ENCODE results near the gene CCDC97.

GRCh38 chr19:41263850-41264580 is 46.0 kb upstream of the CCDC97 start, which contains the start of gene HNRNPUL1:
- TF ChIP-seq CTCF (IDR thresholded peaks at IDR 0.05 in 4 of 5, conservative IDR thresholded peaks at IDR 0.05 in 1 of 5) = peak in 3 of 5 experiments; percentile 26 to 43 (median 37)
- peak; percentile 39 to 58 for TF ChIP-seq POLR2A (IDR thresholded peaks at IDR 0.05)

Measured in gastrocnemius medialis (tissue), 4 donors.